Islet precursor cell (in vitro differentiated cells): ENCODE measurements around the gene EVA1C.

Source experiments
- DNase-seq: peaks from one replicate; pipeline ENCODE4 v3.0.0-alpha.2; 2018

Gene EVA1C

DNA sequence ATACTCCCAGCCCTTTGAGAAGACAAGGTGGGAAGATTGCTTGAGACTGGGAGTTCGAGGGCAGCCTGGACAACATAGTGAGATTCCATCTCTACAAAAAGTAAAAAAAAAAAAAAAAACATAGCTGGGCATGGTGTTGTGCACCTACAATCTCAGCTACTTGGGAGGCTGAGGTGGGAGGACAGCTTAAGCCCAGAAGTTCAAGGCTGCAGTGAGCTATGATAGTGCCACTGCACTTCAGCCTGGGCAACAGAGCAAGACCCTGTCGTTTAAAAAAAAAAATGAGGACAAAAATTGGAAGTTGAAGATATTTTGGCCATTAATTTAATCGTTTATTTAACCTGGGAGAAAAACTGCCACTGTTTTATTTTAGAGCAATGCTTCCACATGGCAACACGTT lies 20.8 kb upstream of the EVA1C start:
- no peak for DNase-seq

DNA sequence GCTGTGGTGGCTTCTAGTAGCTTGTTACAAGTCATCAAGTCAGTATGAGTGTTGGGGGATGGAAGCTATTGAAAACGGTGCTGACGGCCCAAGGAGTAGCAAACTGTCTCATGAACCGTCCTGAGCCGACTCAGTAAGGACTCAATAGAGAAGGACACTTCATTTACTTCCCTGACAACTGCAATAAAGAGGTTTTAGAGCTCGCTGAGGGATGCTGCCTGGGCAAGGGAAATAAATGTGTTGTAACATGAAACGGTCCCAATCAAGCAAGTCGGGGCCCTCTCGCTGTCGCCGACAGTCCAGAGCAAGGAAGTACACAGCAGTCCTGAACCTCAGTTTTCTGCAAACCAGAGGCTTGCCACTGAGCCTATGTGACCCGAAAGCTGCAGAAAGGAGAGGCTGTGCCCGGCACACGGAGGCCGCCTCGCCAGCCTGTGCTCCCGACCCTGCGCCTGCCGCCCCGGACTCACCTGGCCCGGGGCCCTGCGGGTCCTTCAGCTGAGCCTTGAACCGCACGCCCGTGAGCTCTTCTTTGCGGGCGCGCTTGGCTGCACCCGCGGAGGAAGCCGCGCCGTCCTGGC lies 20.1 kb upstream of the EVA1C start:
- no peak for DNase-seq

DNA sequence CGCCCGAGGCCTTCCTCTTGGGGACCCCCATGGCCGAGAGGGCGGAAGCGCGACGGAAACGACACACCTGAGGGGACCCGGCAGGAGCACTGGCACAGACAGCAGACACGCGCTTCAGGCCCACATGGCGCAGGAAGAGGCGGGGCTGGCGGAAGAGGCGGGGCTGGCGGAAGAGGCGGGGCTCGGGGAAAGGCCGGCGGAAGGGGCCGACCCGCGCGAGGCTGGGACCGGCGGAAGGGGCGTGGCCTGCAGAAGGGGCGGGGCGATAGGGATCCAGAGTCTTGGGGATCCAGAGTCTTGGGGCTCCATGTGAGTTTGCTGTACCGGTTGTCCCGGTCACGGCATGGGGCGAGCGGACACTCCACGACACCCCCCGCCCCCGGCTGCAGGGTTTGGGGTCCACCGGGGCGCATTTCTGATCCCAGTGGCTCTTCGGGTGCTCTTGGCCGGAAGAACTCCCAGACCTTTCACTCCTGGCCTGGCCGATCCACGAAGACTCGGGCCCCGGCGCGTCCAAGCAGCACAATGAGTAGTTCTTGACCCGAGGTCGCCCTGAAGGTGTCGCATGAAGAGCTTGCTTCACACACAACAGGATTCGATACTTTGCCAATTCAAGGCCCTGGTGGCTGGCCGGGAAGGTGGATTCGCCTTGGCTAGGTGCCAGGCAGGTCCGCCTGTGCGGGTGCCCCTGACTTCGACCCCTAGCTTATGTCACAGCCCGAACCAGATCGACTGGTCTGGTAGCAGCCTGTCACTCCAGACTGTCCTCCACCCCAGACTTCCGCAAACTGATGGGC lies 19.4 kb upstream of the EVA1C start, which contains the start of gene URB1:
TSS of gene URB1 (minus strand) at position 133 of the 797 bp plus-strand sequence. CDS start at position 31, 102 bp downstream.
- peak; percentile 90 for DNase-seq

DNA sequence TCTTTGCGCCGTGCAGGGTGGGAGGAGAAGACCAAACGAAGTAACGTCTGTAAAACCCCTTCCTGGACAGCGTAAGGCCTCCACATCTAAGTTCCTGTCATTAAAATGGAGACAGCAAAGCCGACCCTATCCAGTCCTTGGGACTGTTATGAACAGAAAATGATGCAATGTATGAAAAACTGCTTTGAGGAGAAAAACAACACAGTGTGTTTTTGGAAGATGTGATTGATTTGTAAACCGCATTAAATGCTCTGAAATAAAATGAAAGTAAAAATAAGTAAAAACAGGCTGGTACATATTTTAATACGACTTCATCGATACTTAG lies 18.9 kb upstream of the EVA1C start:
- no peak for DNase-seq

DNA sequence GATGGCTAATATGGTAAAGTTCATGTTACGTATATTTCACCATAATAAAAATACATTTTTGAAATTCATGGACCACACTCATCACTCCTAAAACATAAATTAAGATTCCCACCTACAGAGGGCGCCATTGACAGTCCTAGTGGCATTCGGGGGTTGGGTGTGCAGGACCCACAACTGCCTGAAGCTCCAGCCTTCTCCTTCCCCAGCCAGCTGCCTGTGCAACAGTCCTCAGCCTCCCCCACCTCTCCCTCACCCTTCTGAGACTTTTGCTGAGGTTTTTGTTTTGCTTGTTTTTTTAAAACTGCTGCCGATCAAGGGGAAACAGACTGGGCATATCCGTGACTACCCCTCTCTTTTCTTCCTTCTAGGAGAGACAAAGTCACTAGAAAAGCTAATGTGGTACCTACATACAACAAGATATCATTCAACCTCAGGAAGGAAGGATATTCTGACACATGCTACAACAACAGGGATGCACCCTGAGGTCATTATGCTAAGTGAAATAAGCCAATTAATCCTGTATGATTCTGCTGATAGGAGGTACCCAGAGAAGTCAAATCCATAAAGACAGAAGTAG lies 9.2 kb upstream of the EVA1C start:
- peak; percentile 1 for DNase-seq

DNA sequence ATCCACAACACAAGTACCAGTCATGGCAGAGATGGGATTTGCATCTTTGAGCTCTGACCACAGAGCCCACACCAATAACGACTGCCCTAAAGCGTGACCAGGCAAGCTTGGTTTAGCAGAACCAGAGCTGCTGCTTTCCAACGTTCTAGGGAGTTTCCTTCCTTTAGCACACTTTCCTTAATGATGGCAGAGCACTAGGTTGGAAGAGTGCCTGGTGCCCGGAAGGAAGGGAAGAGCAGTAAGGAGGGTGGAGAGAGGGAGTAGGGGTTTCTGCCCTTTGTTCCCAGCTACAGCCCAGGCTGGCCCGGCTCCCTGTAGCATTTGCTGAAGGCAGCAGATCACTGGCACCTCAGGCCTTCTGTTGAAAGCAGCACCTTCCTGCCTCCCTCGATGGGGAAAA lies 6.1 kb upstream of the EVA1C start:
- DNase-seq: peak; percentile 44

DNA sequence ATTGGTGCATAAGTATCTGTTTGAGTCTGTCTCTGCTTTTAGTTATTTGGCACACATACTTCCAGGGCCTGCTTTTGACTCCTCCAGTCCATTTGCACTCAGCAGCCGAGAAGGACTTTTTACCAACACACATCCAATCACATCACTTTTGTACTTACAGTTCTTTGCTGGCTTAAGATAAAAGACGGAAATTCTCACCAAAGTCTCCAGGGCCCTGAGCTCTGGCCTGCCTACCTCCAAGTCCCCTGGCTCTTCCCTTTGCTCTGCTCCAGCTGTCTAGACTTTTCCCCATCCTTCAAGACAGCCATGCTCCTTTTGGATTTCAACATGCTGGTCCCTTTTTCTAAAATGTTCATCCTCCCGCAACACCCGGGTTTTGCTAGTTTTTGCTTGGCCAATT lies 2.2 kb upstream of the EVA1C start:
- DNase-seq: no peak

DNA sequence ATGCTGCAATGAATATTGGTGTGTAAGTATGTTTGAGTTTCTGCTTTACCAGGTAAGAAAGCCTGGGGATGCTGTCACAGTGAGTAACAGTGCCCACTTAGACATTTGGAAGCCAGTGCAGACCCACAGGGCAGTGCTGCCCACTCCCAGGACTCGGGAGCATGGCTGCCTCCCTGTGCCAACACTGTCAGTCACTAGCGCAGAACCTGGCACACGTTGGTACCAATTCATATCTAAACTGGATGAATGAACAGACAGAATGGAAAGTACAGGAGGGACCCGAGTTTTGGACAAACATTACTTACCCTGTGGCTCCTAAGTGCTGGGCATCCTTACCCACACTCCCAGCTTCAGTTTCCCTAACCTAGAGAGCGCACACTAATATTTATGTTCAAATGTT lies 1.6 kb upstream of the EVA1C start:
- no peak for DNase-seq

DNA sequence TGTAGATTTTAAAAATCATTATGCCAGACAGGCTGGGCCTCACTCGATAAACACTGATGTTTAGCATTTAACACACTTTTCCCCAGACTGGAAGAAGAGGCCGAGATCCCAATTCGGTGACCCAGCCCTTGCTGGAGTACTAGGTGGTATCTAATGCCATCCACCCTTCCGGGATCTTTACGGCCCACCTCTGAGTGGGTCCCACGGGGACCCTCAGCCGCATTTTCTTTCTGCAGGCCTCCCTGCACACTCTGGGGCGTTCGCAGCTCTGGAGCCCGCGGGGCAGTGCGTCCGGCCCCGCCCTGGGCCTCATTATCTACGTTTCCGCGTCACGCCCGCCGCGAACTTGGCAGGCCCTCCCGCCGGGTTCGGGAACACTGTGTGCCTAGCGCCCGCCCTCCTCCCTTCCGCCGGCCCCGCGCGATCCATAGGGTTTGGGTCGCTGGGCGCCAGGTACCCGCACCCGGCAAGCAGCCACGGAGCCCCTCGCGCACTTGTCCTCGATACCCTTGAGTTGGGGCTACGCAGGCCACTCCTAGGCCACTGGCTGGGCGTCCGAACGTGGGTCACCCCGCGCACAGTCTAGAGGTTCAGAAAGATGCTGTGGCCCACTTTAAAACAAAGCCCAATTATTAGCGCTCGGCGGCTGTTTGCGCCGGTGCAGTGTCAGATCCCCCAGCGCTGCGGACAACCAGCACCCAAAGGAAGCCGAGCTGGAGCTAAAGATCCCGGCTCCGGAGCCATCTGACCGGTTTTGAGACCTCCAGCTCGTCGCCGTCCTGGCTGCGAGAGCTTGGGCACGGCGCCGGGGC lies 950 bp upstream of the EVA1C start:
- no peak for DNase-seq

DNA sequence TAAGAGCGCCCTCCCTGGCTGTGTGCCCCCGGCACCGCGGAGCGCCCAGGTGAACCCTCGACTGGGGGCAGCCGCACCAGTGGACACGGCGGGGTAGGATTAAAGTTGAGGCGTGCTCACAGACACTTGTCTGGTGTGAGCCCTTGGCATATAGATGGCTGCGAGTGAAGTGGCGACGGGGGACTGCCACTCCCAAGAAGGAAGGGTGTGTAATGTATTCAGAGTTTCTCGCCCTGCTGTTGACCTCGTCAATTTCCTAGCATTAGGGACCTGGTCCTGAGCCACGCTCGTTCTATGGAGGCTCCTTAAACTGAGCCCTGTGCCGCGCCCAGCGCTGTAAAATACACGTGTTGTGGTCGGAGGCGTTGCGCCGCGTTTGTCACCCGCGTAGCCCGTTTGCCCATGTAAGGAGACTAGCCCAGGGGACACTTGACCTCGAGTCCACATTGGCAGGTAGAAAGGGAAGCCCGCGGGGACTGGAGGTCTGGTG lies 554 bp downstream of the EVA1C start:
- DNase-seq: no peak

DNA sequence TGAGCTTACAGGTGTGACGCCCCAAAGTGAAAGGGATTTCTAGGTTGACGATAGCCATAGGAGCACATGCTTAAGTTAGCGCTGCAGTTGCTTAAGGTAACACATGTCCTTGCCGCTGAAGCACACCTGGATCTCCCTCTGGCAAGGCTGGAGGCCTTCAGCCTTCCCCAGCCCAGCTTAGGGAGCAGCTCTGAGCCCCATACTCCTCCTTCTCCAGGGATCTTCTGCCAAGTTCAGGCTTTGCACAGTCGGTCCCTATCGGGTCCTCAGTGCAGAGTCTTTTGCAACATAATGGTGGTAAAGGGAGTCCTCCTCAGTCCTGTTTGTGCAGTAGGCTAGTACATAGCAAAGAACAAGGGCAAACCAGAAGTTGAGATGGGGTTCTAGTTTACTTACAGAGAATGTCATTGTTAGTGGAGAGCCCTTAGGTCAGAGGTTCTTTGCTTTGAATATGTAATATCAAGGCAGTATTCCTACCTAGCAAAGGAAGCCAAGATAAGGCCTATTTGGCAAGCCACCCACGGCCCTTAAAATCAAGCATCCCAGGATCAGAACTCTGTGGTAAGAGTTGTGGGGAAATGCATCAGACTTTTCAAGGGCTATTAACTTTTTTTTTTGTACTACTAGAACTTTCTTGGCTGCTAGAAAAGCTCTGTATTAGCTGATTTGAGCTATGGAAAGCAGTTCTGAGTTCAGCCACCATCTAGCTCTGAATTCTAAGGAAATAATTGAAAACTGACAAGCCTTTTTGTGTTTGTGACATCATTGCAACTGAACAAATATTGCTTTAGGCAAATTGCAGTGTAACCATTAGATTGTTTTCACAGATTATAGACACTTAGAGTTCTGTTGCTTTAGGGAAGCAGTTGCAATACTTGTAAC lies 1.4 kb downstream of the EVA1C start:
- no peak for DNase-seq

DNA sequence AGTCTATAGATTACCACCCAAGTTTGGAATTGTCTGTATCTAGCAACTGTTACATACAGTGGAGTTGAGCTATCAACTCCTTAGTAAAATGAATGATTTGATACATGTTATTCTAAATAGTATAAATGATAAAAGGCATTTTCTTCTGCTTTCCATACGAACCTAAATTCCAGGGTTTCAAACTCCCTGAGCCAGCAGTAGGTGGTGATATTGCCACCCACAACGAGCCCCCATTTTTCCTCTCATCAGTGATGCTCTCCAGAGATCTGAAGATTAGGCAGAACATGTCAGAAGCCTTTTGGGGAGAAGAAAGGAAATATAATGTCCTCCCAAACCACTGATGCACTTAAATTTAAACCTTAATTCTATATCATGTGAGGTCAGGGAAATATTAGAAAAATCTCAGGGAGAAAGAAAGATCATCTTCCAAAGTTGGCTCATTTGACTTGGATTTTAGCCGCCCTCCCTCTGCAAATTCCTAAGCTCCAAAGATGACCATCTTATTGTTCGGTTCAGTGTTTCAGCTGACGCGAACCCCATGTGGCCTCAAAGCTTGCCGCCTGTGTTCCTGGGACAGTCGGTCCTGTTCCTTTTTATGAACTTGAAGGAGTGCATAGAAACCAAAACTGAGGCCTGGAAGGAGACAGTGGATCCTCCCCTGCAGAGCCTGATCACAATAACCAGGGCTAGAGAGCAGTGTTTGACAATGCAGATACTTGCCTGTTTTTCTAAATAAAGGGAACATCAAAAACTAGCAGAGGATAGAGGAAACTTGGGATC lies 2.3 kb downstream of the EVA1C start:
- no peak for DNase-seq

DNA sequence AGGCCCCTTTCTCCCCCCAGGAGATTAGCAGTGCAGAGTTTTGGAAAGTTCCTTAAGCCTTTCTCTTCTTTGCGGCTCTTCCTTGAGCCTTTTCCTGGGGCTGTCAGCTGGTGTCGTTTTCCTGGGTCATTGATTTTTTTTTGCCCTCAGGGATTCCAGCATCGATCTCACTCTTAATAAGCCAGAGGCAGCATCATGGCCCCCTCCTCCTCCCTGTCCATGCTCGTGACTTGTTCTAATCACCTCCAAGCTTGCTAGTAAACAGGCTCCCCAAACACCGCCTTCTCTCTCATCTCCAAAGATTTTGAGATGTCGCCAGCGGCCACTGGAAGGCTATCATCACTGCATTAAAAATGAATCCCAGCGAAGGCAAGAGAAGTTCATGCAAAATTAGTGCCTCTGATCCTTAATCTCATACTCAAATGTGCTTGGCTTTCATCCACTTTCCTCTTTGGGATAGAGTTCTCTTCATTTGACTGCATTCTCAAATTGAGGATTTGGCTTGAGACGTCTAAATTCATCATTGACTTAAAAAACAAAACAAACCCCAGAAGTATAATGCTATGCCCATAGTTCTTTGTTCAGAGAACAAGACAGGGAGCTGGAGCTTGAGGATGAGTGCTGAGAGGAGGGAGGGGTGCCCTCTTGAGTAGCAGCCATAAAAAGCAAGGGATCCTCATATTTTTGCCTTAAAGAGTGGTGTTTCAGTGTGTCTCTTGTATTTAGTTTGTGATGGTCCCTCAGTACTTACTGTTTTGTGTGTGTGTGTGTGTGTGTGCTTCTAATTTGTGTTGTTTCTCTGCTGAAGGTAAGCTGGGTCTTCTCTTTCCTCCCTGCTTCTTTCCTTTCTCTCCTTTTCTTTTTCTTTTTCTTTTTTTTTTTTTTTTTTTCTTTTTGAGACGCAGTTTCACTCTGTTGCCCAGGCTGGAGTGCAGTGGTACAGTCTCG lies 3.2 kb downstream of the EVA1C start:
- DNase-seq: no peak

DNA sequence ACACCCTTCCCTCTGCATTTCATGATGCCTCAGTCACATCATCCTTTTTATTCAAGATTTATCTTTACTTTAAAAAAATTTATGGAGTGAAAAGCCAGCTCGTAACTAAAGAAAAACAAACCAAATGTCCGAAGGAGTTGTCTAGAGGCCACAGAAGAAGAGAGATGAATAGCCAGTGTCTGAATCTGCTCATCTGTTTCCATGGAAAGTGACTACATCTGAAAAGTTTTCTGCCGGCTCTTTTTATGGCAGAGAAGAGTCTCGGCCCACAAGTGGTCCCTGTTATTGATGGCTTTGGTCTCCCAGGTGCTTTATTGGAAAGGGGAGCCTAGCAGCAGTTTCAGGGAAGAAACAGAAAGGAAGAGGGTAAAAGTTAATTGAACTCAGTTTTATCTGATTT lies 5.6 kb downstream of the EVA1C start:
- DNase-seq: no peak

DNA sequence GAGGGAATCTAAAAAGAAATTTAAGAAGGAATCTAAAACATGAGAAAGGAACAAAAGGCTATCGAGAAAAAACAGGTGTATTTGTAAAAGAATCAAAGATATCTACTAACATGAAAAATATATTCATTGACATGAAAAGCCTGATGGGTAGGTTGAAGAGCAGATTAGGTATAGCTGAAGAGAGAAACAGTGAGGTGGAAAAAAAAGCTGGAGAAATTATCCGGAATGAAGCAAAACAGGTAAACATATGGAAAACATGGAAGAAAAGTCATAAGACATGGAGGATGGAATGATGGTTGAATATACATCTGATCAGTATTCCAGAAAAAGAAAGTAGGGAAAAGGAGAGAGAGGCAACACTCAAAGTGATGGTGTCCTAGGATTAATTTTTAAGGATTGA lies 9.6 kb downstream of the EVA1C start:
- no peak for DNase-seq

DNA sequence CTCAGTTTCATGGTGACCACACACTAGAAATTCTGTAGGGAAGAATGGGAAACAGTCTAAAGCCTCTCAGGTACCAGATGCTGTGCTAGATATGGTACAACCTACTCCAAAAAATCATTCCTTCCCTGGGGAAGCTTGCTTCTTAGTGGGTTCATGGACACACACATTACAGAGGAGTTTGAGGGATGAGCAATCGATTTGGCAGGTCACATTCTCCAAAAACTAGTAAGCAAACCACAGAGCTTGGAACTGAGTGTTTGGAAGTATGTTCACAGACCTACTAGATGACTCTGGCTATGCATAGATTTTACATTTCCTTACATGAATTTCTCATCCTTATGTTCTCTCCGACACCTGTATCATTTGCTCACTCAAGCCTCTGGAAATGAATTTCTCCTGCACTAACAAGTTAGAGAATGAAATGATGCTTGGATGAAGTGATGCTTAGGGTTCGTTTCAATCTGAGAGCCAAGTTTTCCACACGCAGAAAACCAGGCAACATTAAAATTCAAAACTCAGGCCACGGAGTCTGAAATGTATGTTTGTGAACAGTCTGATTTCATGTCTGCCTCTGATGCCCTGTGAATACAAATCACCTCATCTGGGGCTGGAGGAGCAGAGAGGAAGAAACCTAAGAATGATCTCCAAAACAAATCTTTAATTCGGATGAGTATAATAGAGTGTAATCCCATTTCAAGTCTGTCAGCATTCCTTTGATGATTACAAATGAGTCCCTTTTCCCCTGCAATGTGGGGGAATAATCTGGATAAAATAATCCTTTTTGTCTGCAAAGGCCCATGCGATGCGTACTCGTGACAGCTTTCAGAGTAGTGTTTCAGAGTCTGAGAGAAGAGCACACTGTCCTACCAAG lies 11.0 kb downstream of the EVA1C start:
- DNase-seq: no peak

DNA sequence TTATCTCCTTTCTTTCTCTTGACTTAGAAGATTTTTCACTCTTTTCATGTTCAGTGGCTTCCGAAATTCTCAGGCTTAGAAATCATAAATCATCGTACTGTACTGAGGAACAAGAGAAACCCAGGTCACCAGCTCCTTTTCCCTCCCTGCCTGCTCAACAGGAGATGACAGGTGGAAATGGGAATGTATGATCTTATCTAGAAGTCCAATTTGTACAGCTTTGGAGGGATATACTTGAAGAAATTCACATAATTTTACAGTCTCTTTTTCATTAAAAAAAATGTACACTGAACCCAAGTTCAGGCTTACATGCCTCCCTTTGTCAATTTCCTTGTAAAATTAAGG lies 11.7 kb downstream of the EVA1C start:
- no peak for DNase-seq

DNA sequence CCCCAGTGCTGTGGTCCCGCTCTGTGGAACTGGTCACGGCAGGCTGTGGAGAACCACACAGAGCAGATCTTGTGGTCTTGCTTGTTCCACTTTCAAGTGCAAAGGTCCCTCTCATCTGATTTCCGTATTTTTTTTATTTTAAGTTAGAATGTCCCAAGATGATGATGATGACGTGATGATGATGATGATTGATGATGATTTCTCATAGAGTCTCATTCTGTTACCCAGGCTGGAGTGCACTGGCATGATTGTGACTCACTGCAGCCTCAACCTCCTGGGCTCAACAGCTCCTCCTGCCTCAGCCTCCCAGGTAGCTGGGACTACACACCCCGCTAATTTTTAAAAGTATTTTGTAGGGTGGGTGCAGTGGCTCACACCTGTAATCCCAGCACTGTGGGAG lies 12.2 kb downstream of the EVA1C start:
- DNase-seq: no peak

DNA sequence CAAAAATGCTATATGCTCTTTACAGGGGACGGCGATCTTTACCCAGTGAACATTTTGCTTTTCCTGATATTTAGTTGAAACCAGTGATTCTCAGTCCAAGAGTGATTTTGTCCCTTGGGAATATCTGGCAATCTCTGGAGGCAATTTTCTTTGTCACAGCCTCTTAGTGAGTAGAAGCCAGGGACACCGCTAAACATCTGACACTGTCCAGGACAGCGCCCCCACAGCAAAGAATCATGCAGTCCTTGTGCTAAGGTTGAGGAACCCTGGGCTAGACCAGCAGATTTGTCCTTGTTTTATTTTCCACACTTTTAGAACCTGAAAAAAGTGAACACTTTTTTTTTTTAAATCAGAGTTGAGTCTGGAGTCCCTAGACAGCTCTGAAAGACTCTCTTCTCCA lies 13.1 kb downstream of the EVA1C start:
- no peak for DNase-seq

DNA sequence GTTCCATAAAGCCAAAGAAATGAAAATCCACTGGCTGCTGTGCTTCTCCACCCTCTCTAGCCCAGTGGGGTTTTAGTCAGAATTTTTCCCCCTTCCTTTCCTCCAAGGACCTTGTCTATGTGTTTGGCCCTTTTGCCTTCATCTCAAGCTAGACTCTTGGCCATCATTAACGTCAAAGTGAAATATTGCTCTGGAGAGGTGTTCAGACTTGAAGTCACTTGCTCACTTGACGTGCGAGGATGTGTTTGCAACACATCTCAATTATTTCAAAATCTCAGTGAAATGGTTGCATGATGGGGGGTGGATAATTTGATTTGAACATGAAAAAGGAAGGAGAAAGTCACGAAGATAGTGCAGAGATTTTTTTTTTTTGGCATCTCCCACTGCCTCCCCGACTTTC lies 13.6 kb downstream of the EVA1C start:
- DNase-seq: no peak
